Measurements from ENCODE around the gene FBXO11.

DNA sequence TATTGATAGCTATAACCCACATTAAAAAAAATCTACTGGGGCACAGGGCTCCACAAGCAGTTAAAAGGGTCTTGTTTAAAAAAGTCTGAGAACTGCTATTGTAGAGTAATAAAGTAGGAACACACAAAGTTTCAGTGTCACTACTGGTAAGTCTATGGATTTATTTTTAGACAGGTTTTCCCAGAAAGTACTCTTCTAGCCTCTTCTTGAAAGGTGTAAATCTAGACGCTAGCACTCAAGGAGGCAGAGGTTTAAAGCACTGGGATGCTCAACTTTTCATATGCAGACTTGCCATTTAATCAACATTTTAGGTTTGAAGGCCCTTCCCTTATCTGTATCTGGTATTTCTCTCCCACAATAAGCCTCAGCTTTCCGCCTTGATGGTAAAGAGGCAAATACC, 33.4 kb downstream of the FBXO11 start:
- TF ChIP-seq, protein P1, sequence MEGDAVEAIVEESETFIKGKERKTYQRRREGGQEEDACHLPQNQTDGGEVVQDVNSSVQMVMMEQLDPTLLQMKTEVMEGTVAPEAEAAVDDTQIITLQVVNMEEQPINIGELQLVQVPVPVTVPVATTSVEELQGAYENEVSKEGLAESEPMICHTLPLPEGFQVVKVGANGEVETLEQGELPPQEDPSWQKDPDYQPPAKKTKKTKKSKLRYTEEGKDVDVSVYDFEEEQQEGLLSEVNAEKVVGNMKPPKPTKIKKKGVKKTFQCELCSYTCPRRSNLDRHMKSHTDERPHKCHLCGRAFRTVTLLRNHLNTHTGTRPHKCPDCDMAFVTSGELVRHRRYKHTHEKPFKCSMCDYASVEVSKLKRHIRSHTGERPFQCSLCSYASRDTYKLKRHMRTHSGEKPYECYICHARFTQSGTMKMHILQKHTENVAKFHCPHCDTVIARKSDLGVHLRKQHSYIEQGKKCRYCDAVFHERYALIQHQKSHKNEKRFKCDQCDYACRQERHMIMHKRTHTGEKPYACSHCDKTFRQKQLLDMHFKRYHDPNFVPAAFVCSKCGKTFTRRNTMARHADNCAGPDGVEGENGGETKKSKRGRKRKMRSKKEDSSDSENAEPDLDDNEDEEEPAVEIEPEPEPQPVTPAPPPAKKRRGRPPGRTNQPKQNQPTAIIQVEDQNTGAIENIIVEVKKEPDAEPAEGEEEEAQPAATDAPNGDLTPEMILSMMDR (IDR thresholded peaks at IDR 0.05), result no peak
- TF ChIP-seq ZNF317 (CRISPR knock-in tag; IDR thresholded peaks at IDR 0.05; ENCODE audit: borderline replicate concordance, low read depth), result no peak
- TF ChIP-seq, protein P2, sequence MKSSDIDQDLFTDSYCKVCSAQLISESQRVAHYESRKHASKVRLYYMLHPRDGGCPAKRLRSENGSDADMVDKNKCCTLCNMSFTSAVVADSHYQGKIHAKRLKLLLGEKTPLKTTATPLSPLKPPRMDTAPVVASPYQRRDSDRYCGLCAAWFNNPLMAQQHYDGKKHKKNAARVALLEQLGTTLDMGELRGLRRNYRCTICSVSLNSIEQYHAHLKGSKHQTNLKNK (CRISPR knock-in tag; IDR thresholded peaks at IDR 0.05), result no peak
- TF ChIP-seq EMX1 (CRISPR knock-in tag; IDR thresholded peaks at IDR 0.05), result no peak
- no peak for TF ChIP-seq GABPB1 (CRISPR knock-in tag; IDR thresholded peaks at IDR 0.05)
- TF ChIP-seq PREB (CRISPR knock-in tag; IDR thresholded peaks at IDR 0.05; ENCODE audit: borderline replicate concordance), result no peak
- no peak for TF ChIP-seq TEAD1 (CRISPR knock-in tag; IDR thresholded peaks at IDR 0.05)
- TF ChIP-seq, protein P3, sequence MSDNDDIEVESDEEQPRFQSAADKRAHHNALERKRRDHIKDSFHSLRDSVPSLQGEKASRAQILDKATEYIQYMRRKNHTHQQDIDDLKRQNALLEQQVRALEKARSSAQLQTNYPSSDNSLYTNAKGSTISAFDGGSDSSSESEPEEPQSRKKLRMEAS (CRISPR knock-in tag; IDR thresholded peaks at IDR 0.05), result no peak
- TF ChIP-seq ZNF263 (CRISPR knock-in tag; IDR thresholded peaks at IDR 0.05; ENCODE audit: low read depth), result no peak
- TF ChIP-seq, protein P4, sequence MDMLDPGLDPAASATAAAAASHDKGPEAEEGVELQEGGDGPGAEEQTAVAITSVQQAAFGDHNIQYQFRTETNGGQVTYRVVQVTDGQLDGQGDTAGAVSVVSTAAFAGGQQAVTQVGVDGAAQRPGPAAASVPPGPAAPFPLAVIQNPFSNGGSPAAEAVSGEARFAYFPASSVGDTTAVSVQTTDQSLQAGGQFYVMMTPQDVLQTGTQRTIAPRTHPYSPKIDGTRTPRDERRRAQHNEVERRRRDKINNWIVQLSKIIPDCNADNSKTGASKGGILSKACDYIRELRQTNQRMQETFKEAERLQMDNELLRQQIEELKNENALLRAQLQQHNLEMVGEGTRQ (CRISPR knock-in tag; IDR thresholded peaks at IDR 0.05), result no peak
- TF ChIP-seq, protein P5, sequence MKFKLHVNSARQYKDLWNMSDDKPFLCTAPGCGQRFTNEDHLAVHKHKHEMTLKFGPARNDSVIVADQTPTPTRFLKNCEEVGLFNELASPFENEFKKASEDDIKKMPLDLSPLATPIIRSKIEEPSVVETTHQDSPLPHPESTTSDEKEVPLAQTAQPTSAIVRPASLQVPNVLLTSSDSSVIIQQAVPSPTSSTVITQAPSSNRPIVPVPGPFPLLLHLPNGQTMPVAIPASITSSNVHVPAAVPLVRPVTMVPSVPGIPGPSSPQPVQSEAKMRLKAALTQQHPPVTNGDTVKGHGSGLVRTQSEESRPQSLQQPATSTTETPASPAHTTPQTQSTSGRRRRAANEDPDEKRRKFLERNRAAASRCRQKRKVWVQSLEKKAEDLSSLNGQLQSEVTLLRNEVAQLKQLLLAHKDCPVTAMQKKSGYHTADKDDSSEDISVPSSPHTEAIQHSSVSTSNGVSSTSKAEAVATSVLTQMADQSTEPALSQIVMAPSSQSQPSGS (CRISPR knock-in tag; IDR thresholded peaks at IDR 0.05; ENCODE audit: borderline replicate concordance, low read depth), result no peak
- no peak for TF ChIP-seq JUN (CRISPR knock-in tag; IDR thresholded peaks at IDR 0.05)
- no peak for TF ChIP-seq NFE2L1 (CRISPR knock-in tag; IDR thresholded peaks at IDR 0.05)
